ENCODE results near the gene SMURF1.

- no peak for TF ChIP-seq CTCF (IDR thresholded peaks at IDR 0.05)
- TF ChIP-seq POLR2A (IDR thresholded peaks at IDR 0.05) = no peak
Measured at GRCh38 chr7:99027241-99027640, 116.7 kb downstream of the SMURF1 start.
